Hematopoietic multipotent progenitor cell treated with erythropoietin and hydrocortisone succinate and interleukin-3 and kit ligand, for 6 days (in vitro differentiated cells): ENCODE results near the gene HOXA7.
A peak's percentile ranks its signal among the peaks of the same experiment; 100 is the strongest.

Source experiments
- DNase-seq: peaks from one replicate; pipeline ENCODE4 v3.0.0-alpha.2; 2015

Gene HOXA7

DNA sequence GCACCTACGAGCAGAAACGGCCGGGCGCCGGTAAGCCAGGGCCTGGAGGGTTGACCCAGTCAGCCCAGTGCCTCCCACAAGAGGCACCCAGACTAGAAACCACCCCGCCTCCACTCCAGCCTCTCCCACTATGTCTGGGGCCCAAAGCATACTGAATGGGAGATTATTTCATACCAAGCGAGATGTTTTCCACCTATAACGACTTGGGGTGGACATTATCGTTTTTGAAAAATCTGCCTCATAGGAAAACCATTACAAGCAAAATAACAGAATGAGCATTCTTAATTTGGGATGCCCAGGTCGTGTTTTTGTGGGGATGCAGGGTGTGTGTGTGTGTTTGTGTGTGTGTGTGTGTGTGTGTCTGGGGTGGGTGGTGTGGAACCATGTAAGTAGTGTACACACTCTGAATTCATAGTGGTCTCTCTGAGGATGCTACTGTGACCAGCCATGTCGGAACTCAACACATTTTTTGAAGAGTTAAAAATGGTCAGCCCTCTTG is 10.5 kb downstream of the HOXA7 start:
- DNase-seq = no peak

GRCh38 chr7:27145165-27145913 is 11.1 kb downstream of the HOXA7 start:
- DNase-seq = no peak

DNA sequence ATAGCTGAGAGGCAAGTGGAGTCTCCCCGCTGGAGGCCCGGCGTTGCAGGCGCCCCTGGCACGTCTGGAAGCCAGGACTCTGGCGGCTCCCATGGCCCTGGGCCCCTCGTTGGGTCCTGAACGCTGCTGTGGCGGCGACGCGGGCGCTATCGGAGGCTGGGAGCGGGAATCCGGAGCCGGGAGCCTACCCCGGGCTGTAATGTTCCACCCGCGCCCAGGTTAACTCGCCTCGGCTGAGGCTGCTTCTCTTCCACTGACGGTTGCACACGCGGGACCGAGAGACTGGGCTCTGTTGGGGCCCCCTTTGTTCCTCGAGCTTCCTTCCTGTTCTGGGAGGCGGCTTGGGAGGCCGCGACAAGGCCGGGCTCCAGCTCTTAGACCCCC is 11.7 kb downstream of the HOXA7 start:
- DNase-seq = no peak

- DNase-seq = no peak
Observed at GRCh38 chr7:27143950-27144780, 12.3 kb downstream of the HOXA7 start.

DNA sequence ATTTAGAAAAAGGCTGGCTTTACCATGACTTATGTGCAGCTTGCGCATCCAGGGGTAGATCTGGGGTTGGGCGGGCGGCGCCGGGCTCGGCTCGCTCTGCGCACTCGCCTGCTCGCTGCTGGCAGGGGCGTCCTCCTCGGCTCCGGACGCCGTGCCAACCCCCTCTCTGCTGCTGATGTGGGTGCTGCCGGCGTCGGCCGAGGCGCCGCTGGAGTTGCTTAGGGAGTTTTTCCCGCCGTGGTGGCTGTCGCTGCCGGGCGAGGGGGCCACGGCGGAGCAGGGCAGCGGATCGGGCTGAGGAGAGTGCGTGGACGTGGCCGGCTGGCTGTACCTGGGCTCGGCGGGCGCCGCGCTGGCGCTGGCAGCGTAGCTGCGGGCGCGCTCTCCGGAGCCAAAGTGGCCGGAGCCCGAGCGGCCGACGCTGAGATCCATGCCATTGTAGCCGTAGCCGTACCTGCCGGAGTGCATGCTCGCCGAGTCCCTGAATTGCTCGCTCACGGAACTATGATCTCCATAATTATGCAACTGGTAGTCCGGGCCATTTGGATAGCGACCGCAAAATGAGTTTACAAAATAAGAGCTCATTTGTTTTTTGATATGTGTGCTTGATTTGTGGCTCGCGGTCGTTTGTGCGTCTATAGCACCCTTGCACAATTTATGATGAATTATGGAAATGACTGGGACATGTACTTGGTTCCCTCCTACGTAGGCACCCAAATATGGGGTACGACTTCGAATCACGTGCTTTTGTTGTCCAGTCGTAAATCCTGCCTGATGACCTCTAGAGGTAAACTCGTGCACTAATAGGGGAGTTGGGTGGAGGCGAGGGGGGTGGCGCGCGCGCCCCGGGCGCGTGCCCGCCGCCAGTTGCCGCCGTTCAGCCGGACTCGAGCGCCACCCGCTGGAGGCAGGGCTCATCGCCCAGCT is 13.2 kb downstream of the HOXA7 start, which contains the start of gene HOXA5:
TSS of gene HOXA5 (minus strand) at position 659 of the 927 bp plus-strand sequence. CDS start at position 585, 74 bp downstream.
- peak; percentile 73 for DNase-seq

- no peak for DNase-seq
Observed at GRCh38 chr7:27142580-27143022, 13.9 kb downstream of the HOXA7 start.

DNA sequence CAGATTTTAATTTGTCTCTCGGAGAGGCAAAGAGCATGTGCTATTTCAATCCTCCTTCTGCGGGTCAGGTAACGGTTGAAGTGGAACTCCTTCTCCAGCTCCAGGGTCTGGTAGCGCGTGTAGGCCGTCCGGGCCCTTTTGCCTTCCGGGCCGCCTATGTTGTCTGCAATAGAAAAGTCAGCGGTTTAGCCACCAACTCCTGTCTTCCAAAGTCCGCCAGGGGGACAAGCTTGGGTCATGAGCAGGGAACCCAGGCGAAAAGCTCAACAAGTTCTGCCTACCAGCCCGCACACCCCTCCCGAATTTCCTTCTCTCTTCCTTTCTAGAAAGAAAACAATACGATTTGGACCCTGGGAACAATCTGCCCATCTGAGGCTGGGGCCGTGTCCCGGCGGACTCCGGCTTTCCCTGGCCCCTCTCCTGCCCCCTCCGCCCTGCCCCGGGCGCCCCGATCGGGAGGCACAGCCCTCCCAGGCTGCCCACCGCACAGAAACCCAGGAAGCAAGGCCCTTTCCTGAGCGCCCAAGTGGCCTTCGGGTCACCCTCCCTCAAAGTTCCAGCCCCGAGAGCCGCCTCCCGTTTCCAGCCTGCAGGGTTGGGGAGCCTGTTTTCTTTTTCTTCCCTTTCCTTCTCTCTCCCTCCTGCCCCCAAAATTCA is 14.4 kb downstream of the HOXA7 start:
- no peak for DNase-seq

- no peak for DNase-seq
Observed at GRCh38 chr7:27141137-27141922, 15.1 kb downstream of the HOXA7 start.

- no peak for DNase-seq
Observed at GRCh38 chr7:27140126-27140857, 16.2 kb downstream of the HOXA7 start.

GRCh38 chr7:27139334-27140125 is 16.9 kb downstream of the HOXA7 start:
- DNase-seq = no peak

GRCh38 chr7:27138985-27139333 is 17.5 kb downstream of the HOXA7 start:
- no peak for DNase-seq

- no peak for DNase-seq
Observed at GRCh38 chr7:27138472-27138871, 18.0 kb downstream of the HOXA7 start.

GRCh38 chr7:27137640-27138315 is 18.7 kb downstream of the HOXA7 start:
- no peak for DNase-seq

- DNase-seq = no peak
Observed at GRCh38 chr7:27134392-27134791, 22.1 kb downstream of the HOXA7 start.

DNA sequence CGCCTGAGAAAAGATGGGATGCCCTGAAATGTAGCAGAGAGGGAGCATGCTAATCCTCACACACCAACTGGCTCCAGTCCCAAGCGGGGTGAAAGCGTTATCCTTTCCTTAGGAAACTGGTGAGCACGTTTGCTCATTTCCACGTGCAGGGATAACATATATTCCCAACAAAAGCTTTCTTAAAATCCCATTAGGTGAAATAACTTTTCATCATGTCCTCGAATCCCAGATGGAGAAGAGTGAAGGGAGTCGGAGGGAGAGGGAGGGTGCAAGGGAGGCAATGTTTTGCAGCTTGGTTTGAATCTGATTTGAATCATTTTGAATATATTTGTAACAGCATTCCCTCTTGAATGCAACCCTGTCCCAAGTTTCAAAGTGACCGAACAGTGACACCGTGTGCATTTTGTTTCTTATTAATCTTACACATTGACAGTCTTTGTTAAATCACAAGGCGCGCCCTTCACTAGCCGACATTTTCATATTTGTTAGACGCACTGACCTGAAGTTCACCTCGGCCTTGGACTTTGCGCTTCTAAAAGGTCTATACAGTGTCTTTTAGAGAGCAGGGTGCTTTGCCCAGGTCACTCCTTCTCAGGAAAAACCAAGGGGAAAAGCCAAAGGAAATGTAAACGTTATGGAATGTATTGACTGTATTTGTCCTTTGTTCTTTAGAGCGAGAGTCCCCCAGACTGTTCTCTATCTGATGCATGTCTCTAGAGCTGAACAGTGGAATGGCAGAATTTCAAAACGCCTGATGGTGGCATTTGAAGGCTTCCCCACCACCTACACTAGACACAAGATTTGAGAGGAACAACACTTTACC is 22.9 kb downstream of the HOXA7 start:
- DNase-seq = no peak

DNA sequence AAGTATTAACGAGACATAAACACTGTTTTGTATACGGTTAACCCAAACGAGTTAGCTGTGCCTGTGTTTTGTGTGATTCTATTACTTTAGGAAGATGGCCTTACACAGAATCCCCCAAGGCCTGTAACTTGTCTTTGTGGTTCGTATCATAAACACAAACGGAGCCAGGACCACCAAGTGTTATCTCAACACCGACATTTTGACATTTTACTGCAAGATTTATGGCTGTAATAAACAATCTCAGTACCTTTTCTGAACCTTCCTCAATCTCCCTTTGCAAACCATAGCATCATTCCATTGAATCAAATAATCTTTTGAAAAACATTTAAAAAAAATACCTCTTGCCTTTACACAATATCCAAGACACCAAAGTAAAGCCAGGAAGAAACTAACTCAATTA is 23.5 kb downstream of the HOXA7 start:
- DNase-seq = no peak

DNA sequence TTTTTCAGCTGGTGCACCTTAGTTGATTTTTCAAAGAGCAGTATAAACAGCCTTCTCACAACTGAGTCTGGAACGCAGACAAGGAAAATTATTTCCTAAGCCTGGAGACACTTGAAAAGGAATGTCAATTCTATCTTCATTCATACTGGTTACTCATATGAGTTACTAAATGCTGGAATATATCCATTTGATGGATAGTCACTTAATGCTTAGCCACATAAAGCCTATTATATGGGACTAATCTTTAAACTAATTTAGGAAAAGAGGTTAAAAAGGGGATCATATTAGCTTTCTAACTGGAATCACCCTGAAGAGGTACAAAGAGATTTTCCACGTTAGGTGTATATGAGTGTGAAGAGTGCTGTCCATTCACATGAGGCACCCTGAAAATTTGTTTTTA is 24.3 kb downstream of the HOXA7 start:
- no peak for DNase-seq

GRCh38 chr7:27131390-27131819 is 25.1 kb downstream of the HOXA7 start:
- DNase-seq = no peak
